ENCODE measurements around the gene LPCAT2.

The LPCAT2 gene

DNA sequence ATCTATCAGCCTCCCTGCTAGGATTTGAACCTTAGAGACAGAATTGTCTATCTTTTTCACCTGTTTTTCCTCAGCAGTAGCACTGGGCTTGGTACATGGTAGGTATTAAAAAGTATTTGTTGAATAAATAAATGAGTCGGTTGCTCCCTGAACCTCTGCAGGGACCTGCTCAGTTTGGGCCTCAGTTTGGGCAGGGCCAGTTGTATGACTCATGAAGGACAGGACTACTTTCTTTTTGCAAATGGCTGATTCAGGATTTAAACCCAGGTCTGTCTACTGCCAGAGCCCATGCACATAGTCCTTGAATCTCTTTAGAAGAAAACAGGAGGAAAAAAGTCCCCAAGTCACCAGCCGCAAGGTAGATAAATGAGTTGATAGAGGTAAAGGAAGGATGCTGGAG is 26.8 kb upstream of the LPCAT2 start:
- no peak overlapping the region for H3K23ac ChIP-seq (ENCODE audit: low read depth, low read length, poor library complexity)
- no CpG with 5 or more reads among the region's 2 CpGs for WGBS, 2 donors (ENCODE audit: extremely low coverage in 2 of 2, insufficient read length in 2 of 2, insufficient replicate concordance in 1 of 2)
- no peak overlapping the region for H3K4me3 ChIP-seq (ENCODE audit: low read length in 2 of 2)
- H2BK5ac ChIP-seq (ENCODE audit: low read length), result no peak overlapping the region
- no peaks in the 10 kb centered on the region for H3K9me3 ChIP-seq (replicated peaks in 1 of 2; ENCODE audit: control insufficient read depth in 2 of 2, insufficient read depth in 1 of 2, low read depth in 1 of 2, low read length in 2 of 2)
- H3K27ac ChIP-seq (replicated peaks; ENCODE audit: low read length), result no peak overlapping the region
- no peak overlapping the region for H3K4me2 ChIP-seq (ENCODE audit: insufficient read depth, low read length, poor library complexity, severe bottlenecking)
- no peak overlapping the region for H3K4ac ChIP-seq (ENCODE audit: low read length)
- no peak overlapping the region for H3K18ac ChIP-seq (ENCODE audit: low read length)
- H2BK120ac ChIP-seq (ENCODE audit: low read depth, low read length), result no peak overlapping the region
- H2BK15ac ChIP-seq (ENCODE audit: low read length), result no peak overlapping the region
- H4K91ac ChIP-seq (ENCODE audit: low read depth, low read length, poor library complexity), result no peak overlapping the region
- peaks cover 11 to 57% of the 10 kb centered on the region in 2 donors for H3K36me3 ChIP-seq (replicated peaks in 1 of 2; ENCODE audit: control insufficient read depth in 2 of 2, insufficient read depth in 2 of 2, low read length in 2 of 2)
- H3K79me1 ChIP-seq (ENCODE audit: low read depth, low read length), result no peaks in the 10 kb centered on the region
- H3K27me3 ChIP-seq (ENCODE audit: control insufficient read depth in 3 of 3, insufficient read depth in 3 of 3, low read depth in 1 of 3, low read length in 3 of 3), result peaks cover 0 to 14% (median 0%) of the 10 kb centered on the region in 3 experiments
- H3K9ac ChIP-seq (ENCODE audit: low read depth, low read length, poor library complexity), result no peak overlapping the region
- H4K8ac ChIP-seq (ENCODE audit: low read depth, low read length), result no peak overlapping the region
- no peak overlapping the region for H2AFZ ChIP-seq (ENCODE audit: low read length)
- no peak overlapping the region for H2BK12ac ChIP-seq (ENCODE audit: low read length)
- H2AK5ac ChIP-seq (ENCODE audit: low read depth, low read length), result no peak overlapping the region
- no peak for DNase-seq (ENCODE audit: low spot score)
- peaks cover 7 to 12% of the 10 kb centered on the region in 2 donors for H3K4me1 ChIP-seq (ENCODE audit: control insufficient read depth in 2 of 2, insufficient read depth in 1 of 2, low read depth in 1 of 2, low read length in 2 of 2)
- H3K14ac ChIP-seq (ENCODE audit: low read length), result no peak overlapping the region

DNA sequence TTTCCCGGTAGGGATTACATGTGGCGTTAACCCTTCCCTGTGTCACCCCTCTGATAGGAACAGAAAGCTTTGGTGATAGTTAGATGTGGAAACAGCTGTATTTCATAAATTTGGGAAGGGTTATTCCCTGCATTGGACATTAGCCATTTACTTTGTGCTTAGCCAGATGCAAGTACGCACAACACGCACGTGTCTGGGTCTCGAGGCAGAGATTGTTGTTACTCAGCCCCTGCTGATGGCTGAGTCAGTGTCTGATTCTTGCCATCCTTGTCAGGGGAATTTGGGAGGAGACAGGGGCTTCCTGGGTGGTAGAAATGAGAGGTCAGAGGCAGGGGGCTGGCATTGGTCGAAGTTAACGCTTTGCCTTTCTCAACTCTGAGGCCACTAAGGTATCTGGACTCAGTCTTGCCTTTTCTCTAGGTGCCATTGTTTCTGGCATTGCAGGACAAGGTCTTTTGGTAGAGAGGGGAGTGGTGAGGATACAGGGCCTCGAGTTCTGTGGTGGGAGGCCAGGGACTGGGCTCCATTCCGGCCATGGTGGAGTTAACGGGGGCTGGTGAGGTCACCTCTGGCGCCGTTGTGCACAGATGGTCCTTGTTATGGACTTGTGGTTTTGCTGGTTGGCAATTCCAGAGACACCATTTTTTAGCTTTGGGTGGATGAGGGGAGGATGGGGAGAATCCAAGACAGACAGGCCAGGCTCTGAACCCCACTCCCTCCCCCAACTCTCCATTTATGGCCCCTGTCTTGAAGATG is 21.6 kb upstream of the LPCAT2 start:
- H3K23ac ChIP-seq (ENCODE audit: low read depth, low read length, poor library complexity), result no peak overlapping the region
- no peak for DNase-seq (ENCODE audit: low spot score)
- H3K9ac ChIP-seq (ENCODE audit: low read depth, low read length, poor library complexity), result no peak overlapping the region
- H4K8ac ChIP-seq (ENCODE audit: low read depth, low read length), result no peak overlapping the region
- no peak overlapping the region for H4K91ac ChIP-seq (ENCODE audit: low read depth, low read length, poor library complexity)
- no peaks in the 10 kb centered on the region for H3K9me3 ChIP-seq (replicated peaks in 1 of 2; ENCODE audit: control insufficient read depth in 2 of 2, insufficient read depth in 1 of 2, low read depth in 1 of 2, low read length in 2 of 2)
- H3K4ac ChIP-seq (ENCODE audit: low read length), result no peak overlapping the region
- H2BK15ac ChIP-seq (ENCODE audit: low read length), result no peak overlapping the region
- H2BK120ac ChIP-seq (ENCODE audit: low read depth, low read length), result no peak overlapping the region
- no peak overlapping the region for H3K27ac ChIP-seq (replicated peaks; ENCODE audit: low read length)
- H3K4me3 ChIP-seq (ENCODE audit: low read length in 2 of 2), result no peak overlapping the region
- no peak overlapping the region for H3K4me2 ChIP-seq (ENCODE audit: insufficient read depth, low read length, poor library complexity, severe bottlenecking)
- no peak overlapping the region for H2AK5ac ChIP-seq (ENCODE audit: low read depth, low read length)
- H3K14ac ChIP-seq (ENCODE audit: low read length), result no peak overlapping the region
- H3K79me1 ChIP-seq (ENCODE audit: low read depth, low read length), result no peaks in the 10 kb centered on the region
- H3K27me3 ChIP-seq (ENCODE audit: control insufficient read depth in 3 of 3, insufficient read depth in 3 of 3, low read depth in 1 of 3, low read length in 3 of 3), result no peaks in the 10 kb centered on the region
- peaks cover 17 to 99% of the 10 kb centered on the region in 2 donors for H3K36me3 ChIP-seq (replicated peaks in 1 of 2; ENCODE audit: control insufficient read depth in 2 of 2, insufficient read depth in 2 of 2, low read length in 2 of 2)
- no peaks in the 10 kb centered on the region for H3K4me1 ChIP-seq (ENCODE audit: control insufficient read depth in 2 of 2, insufficient read depth in 1 of 2, low read depth in 1 of 2, low read length in 2 of 2)
- no peak overlapping the region for H2BK5ac ChIP-seq (ENCODE audit: low read length)
- no peak overlapping the region for H3K18ac ChIP-seq (ENCODE audit: low read length)
- H2BK12ac ChIP-seq (ENCODE audit: low read length), result no peak overlapping the region
- no peak overlapping the region for H2AFZ ChIP-seq (ENCODE audit: low read length)
- WGBS, 2 donors (ENCODE audit: extremely low coverage in 2 of 2, insufficient read length in 2 of 2, insufficient replicate concordance in 1 of 2), result no CpG with 5 or more reads among the region's 13 CpGs

DNA sequence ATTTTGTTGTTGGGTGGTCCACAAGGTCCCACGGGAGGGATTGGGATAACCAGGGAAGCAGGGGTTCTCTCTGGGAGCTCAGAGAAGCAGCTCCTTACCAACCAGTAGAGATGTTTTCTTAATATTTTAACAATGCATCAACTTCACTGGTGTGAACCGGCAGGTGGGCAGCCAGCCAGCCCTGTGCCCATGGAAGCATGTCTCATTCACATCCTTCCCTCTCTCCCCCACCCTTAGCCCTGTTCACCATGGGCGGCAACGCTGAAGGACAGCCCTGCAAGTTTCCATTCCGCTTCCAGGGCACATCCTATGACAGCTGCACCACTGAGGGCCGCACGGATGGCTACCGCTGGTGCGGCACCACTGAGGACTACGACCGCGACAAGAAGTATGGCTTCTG is 20.6 kb upstream of the LPCAT2 start:
- H3K79me1 ChIP-seq (ENCODE audit: low read depth, low read length), result no peaks in the 10 kb centered on the region
- no peak overlapping the region for H3K27ac ChIP-seq (replicated peaks; ENCODE audit: low read length)
- H4K91ac ChIP-seq (ENCODE audit: low read depth, low read length, poor library complexity), result no peak overlapping the region
- H2BK120ac ChIP-seq (ENCODE audit: low read depth, low read length), result no peak overlapping the region
- H2BK12ac ChIP-seq (ENCODE audit: low read length), result no peak overlapping the region
- no peak overlapping the region for H4K8ac ChIP-seq (ENCODE audit: low read depth, low read length)
- H3K23ac ChIP-seq (ENCODE audit: low read depth, low read length, poor library complexity), result no peak overlapping the region
- H2AFZ ChIP-seq (ENCODE audit: low read length), result no peak overlapping the region
- no peak overlapping the region for H2BK15ac ChIP-seq (ENCODE audit: low read length)
- no peak overlapping the region for H2AK5ac ChIP-seq (ENCODE audit: low read depth, low read length)
- no peak overlapping the region for H3K18ac ChIP-seq (ENCODE audit: low read length)
- no peak overlapping the region for H3K4ac ChIP-seq (ENCODE audit: low read length)
- no peak overlapping the region for H3K4me2 ChIP-seq (ENCODE audit: insufficient read depth, low read length, poor library complexity, severe bottlenecking)
- WGBS, 2 donors (ENCODE audit: extremely low coverage in 2 of 2, insufficient read length in 2 of 2, insufficient replicate concordance in 1 of 2), result no CpG with 5 or more reads among the region's 12 CpGs
- H3K9me3 ChIP-seq (replicated peaks in 1 of 2; ENCODE audit: control insufficient read depth in 2 of 2, insufficient read depth in 1 of 2, low read depth in 1 of 2, low read length in 2 of 2), result no peaks in the 10 kb centered on the region
- H3K4me1 ChIP-seq (ENCODE audit: control insufficient read depth in 2 of 2, insufficient read depth in 1 of 2, low read depth in 1 of 2, low read length in 2 of 2), result no peaks in the 10 kb centered on the region
- no peak overlapping the region for H2BK5ac ChIP-seq (ENCODE audit: low read length)
- H3K9ac ChIP-seq (ENCODE audit: low read depth, low read length, poor library complexity), result peak overlapping the region; percentile 51
- H3K27me3 ChIP-seq (ENCODE audit: control insufficient read depth in 3 of 3, insufficient read depth in 3 of 3, low read depth in 1 of 3, low read length in 3 of 3), result no peaks in the 10 kb centered on the region
- H3K14ac ChIP-seq (ENCODE audit: low read length), result no peak overlapping the region
- no peak overlapping the region for H3K4me3 ChIP-seq (ENCODE audit: low read length in 2 of 2)
- no peak for DNase-seq (ENCODE audit: low spot score)
- peaks cover 17 to 98% of the 10 kb centered on the region in 2 donors for H3K36me3 ChIP-seq (replicated peaks in 1 of 2; ENCODE audit: control insufficient read depth in 2 of 2, insufficient read depth in 2 of 2, low read length in 2 of 2)

DNA sequence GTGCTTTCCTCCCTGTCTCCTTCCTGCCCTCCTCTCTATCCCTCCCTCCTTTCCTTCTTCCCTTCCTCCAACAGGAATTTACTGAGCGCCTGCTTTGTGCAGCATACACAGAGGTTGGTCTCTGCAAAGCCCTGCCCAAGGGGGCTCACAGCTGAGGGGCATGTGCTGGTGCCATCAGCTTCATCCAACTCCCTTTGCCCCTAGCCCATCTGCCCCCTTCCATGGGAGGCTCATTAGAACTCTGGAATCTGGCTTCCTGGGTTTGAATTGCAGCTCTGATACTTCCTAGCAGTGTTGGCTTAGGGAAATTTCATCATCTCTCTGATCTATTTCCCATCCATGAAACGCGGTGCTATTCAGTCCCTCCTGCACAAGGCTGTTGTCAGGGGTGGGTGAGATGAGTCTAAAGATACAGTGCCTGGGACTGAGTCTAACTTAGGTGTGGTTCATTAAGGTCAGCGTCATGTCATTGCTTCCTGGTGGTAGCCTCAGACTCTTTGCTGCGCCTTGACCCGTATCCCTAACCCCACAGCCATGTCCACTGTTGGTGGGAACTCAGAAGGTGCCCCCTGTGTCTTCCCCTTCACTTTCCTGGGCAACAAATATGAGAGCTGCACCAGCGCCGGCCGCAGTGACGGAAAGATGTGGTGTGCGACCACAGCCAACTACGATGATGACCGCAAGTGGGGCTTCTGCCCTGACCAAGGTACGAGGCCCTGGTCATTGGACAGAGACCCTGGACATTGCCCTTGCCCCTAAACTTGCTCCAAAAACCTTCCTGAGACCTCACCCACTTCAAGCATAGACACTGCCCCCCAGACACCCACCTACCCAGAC is 19.5 kb upstream of the LPCAT2 start:
- no peak overlapping the region for H2BK12ac ChIP-seq (ENCODE audit: low read length)
- H2BK120ac ChIP-seq (ENCODE audit: low read depth, low read length), result no peak overlapping the region
- H3K9ac ChIP-seq (ENCODE audit: low read depth, low read length, poor library complexity), result no peak overlapping the region
- no peak overlapping the region for H3K18ac ChIP-seq (ENCODE audit: low read length)
- WGBS, 2 donors (ENCODE audit: extremely low coverage in 2 of 2, insufficient read length in 2 of 2, insufficient replicate concordance in 1 of 2), result no CpG with 5 or more reads among the region's 14 CpGs
- no peak overlapping the region for H2AFZ ChIP-seq (ENCODE audit: low read length)
- no peak overlapping the region for H4K8ac ChIP-seq (ENCODE audit: low read depth, low read length)
- no peak overlapping the region for H3K4ac ChIP-seq (ENCODE audit: low read length)
- H3K27me3 ChIP-seq (ENCODE audit: control insufficient read depth in 3 of 3, insufficient read depth in 3 of 3, low read depth in 1 of 3, low read length in 3 of 3), result no peaks in the 10 kb centered on the region
- peak overlapping the region; percentile 8 for H3K23ac ChIP-seq (ENCODE audit: low read depth, low read length, poor library complexity)
- no peak overlapping the region for H2BK15ac ChIP-seq (ENCODE audit: low read length)
- H3K4me3 ChIP-seq (ENCODE audit: low read length in 2 of 2), result no peak overlapping the region
- no peak for DNase-seq (ENCODE audit: low spot score)
- H3K36me3 ChIP-seq (replicated peaks in 1 of 2; ENCODE audit: control insufficient read depth in 2 of 2, insufficient read depth in 2 of 2, low read length in 2 of 2), result peaks cover 17 to 98% of the 10 kb centered on the region in 2 donors
- no peak overlapping the region for H3K4me2 ChIP-seq (ENCODE audit: insufficient read depth, low read length, poor library complexity, severe bottlenecking)
- no peak overlapping the region for H3K14ac ChIP-seq (ENCODE audit: low read length)
- H3K9me3 ChIP-seq (replicated peaks in 1 of 2; ENCODE audit: control insufficient read depth in 2 of 2, insufficient read depth in 1 of 2, low read depth in 1 of 2, low read length in 2 of 2), result no peaks in the 10 kb centered on the region
- H3K4me1 ChIP-seq (ENCODE audit: control insufficient read depth in 2 of 2, insufficient read depth in 1 of 2, low read depth in 1 of 2, low read length in 2 of 2), result no peaks in the 10 kb centered on the region
- no peak overlapping the region for H4K91ac ChIP-seq (ENCODE audit: low read depth, low read length, poor library complexity)
- no peak overlapping the region for H2BK5ac ChIP-seq (ENCODE audit: low read length)
- H3K79me1 ChIP-seq (ENCODE audit: low read depth, low read length), result no peaks in the 10 kb centered on the region
- no peak overlapping the region for H3K27ac ChIP-seq (replicated peaks; ENCODE audit: low read length)
- H2AK5ac ChIP-seq (ENCODE audit: low read depth, low read length), result no peak overlapping the region
